ENCODE data around the gene STRN3. TPM values are rescaled to one million over a fixed set of nuclear protein-coding genes. Genes with fewer than 3 reads are reported as not detected.

STRN3 gene
- total RNA-seq, 4 donors from 2014 or later = 21.5 to 50.0 (median 29.5) TPM

GRCh38 chr14:30889244-30889594 is 137.0 kb downstream of the STRN3 start:
- DNase-seq (ENCODE audit: low spot score in 2 of 2) = no peak
- TF ChIP-seq POLR2A (IDR thresholded peaks at IDR 0.05) (no peak), POLR2AphosphoS5 (IDR thresholded peaks at IDR 0.05) (no peak), CTCF (IDR thresholded peaks at IDR 0.05) (no peak), EP300 (IDR thresholded peaks at IDR 0.05) (no peak)
- no peaks in the 10 kb centered on the region for H3K9me3 ChIP-seq
- no peak overlapping the region for H3K4me3 ChIP-seq
- H3K4me1 ChIP-seq = no peaks in the 10 kb centered on the region
- H3K27ac ChIP-seq = no peak overlapping the region
- no peaks in the 10 kb centered on the region for H3K27me3 ChIP-seq
- 70% methylated on average over 4 of the region's 4 CpGs for WGBS
- H3K36me3 ChIP-seq = peaks cover 5% of the 10 kb centered on the region

GRCh38 chr14:30888480-30889243 is 137.5 kb downstream of the STRN3 start:
- H3K27me3 ChIP-seq = no peaks in the 10 kb centered on the region
- no peaks in the 10 kb centered on the region for H3K9me3 ChIP-seq
- H3K36me3 ChIP-seq = no peaks in the 10 kb centered on the region
- H3K27ac ChIP-seq = no peak overlapping the region
- no peak for TF ChIP-seq POLR2AphosphoS5 (IDR thresholded peaks at IDR 0.05)
- TF ChIP-seq POLR2A (IDR thresholded peaks at IDR 0.05) = no peak
- no peak for TF ChIP-seq CTCF (IDR thresholded peaks at IDR 0.05)
- no peak for TF ChIP-seq EP300 (IDR thresholded peaks at IDR 0.05)
- no peak for DNase-seq (ENCODE audit: low spot score in 2 of 2)
- no peak overlapping the region for H3K4me3 ChIP-seq
- no peaks in the 10 kb centered on the region for H3K4me1 ChIP-seq
- WGBS = 94% methylated on average over 5 of the region's 5 CpGs

- Histone ChIP-seq H3K27me3 (no peaks in the 10 kb centered on the region), H3K4me3 (no peak overlapping the region), H3K36me3 (no peaks in the 10 kb centered on the region), H3K4me1 (no peaks in the 10 kb centered on the region), H3K9me3 (no peaks in the 10 kb centered on the region), H3K27ac (no peak overlapping the region)
- no peak for TF ChIP-seq POLR2A (IDR thresholded peaks at IDR 0.05)
- TF ChIP-seq EP300 (IDR thresholded peaks at IDR 0.05) = no peak
- no peak for TF ChIP-seq CTCF (IDR thresholded peaks at IDR 0.05)
- no peak for TF ChIP-seq POLR2AphosphoS5 (IDR thresholded peaks at IDR 0.05)
- WGBS = 88% methylated on average over 7 of the region's 7 CpGs
- no peak for DNase-seq (ENCODE audit: low spot score in 2 of 2)
Measured at GRCh38 chr14:30885840-30886740, 140.1 kb downstream of the STRN3 start.

- no peak overlapping the region for H3K27ac ChIP-seq
- WGBS = 83% methylated on average over 3 of the region's 3 CpGs
- TF ChIP-seq POLR2AphosphoS5 (IDR thresholded peaks at IDR 0.05) (no peak), CTCF (IDR thresholded peaks at IDR 0.05) (no peak), POLR2A (IDR thresholded peaks at IDR 0.05) (no peak), EP300 (IDR thresholded peaks at IDR 0.05) (no peak)
Measured at GRCh38 chr14:30884901-30885300, 141.3 kb downstream of the STRN3 start.

More at GRCh38 chr14:30884901-30885300, 141.3 kb downstream of the STRN3 start:
- Histone ChIP-seq H3K9me3 (no peaks in the 10 kb centered on the region), H3K27me3 (no peaks in the 10 kb centered on the region), H3K36me3 (no peaks in the 10 kb centered on the region), H3K4me3 (no peak overlapping the region), H3K4me1 (no peaks in the 10 kb centered on the region)
- no peak for DNase-seq (ENCODE audit: low spot score in 2 of 2)
